NCI-H2107 (cell line): ENCODE data around the gene VAT1L.
A peak's percentile ranks its signal among the peaks of the same experiment; 100 is the strongest.

Experiments used
- DNase-seq: peaks from one replicate; lab custom pipeline; 2025; lab: John Stamatoyannopoulos, UW

VAT1L gene

GRCh38 chr16:77995843-77996455 lies 207.6 kb downstream of the VAT1L start:
- DNase-seq: no peak

- no peak for DNase-seq
These were observed 210.1 kb downstream of the VAT1L start for GRCh38 chr16:77998350-77999023.

GRCh38 chr16:78001451-78002025 lies 213.2 kb downstream of the VAT1L start:
- DNase-seq: no peak

GRCh38 chr16:78002915-78003538 lies 214.7 kb downstream of the VAT1L start:
- DNase-seq: peak; percentile 81

- no peak for DNase-seq
These were observed 216.2 kb downstream of the VAT1L start for GRCh38 chr16:78004517-78004916.

GRCh38 chr16:78005881-78006280 lies 217.5 kb downstream of the VAT1L start:
- no peak for DNase-seq

- DNase-seq: no peak
These were observed 218.8 kb downstream of the VAT1L start for GRCh38 chr16:78007121-78007520.

GRCh38 chr16:78022347-78023060 lies 234.1 kb downstream of the VAT1L start, which contains the start of gene CLEC3A:
Gene CLEC3A (plus strand): TSS chr16:78022548. CDS start chr16:78022627, 79 bp downstream.
- no peak for DNase-seq

GRCh38 chr16:78024159-78024558 lies 235.8 kb downstream of the VAT1L start:
- no peak for DNase-seq

GRCh38 chr16:78025631-78026030 lies 237.3 kb downstream of the VAT1L start:
- DNase-seq: no peak

- no peak for DNase-seq
These were observed 239.7 kb downstream of the VAT1L start for GRCh38 chr16:78028018-78028417.
